ENCODE results near the gene PDAP1.

Gene PDAP1

DNA sequence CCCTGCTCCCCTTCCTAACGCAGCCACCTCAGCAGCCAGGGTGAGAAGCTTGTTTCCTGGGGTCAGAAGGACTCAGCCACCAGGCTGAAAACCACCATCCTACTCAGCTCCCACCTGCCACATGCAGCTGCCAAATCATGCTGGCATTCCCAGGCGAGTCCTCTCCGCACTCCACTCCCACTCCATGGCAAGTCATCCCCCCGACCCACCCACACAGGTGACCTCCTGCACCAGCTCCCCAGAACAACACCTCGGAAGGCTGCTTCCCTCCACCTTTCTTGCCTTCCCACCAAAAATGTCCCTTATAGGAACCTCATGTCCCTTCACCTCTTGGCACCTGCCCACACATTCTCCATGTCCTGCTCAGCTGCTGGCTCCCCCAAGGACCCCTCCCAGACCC lies 4.6 kb downstream of the PDAP1 start:
- H3K9me3 ChIP-seq (ENCODE audit: insufficient read depth, low read length) = no peaks in the 10 kb centered on the region
- no peak for TF ChIP-seq EZH2phosphoT487 (IDR thresholded peaks at IDR 0.05; ENCODE audit: low read depth)
- TF ChIP-seq, protein P1, sequence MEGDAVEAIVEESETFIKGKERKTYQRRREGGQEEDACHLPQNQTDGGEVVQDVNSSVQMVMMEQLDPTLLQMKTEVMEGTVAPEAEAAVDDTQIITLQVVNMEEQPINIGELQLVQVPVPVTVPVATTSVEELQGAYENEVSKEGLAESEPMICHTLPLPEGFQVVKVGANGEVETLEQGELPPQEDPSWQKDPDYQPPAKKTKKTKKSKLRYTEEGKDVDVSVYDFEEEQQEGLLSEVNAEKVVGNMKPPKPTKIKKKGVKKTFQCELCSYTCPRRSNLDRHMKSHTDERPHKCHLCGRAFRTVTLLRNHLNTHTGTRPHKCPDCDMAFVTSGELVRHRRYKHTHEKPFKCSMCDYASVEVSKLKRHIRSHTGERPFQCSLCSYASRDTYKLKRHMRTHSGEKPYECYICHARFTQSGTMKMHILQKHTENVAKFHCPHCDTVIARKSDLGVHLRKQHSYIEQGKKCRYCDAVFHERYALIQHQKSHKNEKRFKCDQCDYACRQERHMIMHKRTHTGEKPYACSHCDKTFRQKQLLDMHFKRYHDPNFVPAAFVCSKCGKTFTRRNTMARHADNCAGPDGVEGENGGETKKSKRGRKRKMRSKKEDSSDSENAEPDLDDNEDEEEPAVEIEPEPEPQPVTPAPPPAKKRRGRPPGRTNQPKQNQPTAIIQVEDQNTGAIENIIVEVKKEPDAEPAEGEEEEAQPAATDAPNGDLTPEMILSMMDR (IDR thresholded peaks at IDR 0.05; ENCODE audit: low read depth, low read length) = no peak
- no peak overlapping the region for H3K4me3 ChIP-seq (ENCODE audit: low read length)
- no peak overlapping the region for H3K4me2 ChIP-seq (ENCODE audit: low read length)
- peaks cover 58% of the 10 kb centered on the region for H3K79me2 ChIP-seq (ENCODE audit: low read length)
- no peaks in the 10 kb centered on the region for H3K27me3 ChIP-seq (ENCODE audit: low read depth, low read length)
- H4K20me1 ChIP-seq (ENCODE audit: insufficient read depth, low read length) = peaks cover 27% of the 10 kb centered on the region
- H3K36me3 ChIP-seq (replicated peaks; ENCODE audit: low read depth, low read length) = peaks cover 44% of the 10 kb centered on the region
- no peak overlapping the region for H3K27ac ChIP-seq (ENCODE audit: low read length)
- H3K9ac ChIP-seq (ENCODE audit: low read length) = no peak overlapping the region
- H2AFZ ChIP-seq (ENCODE audit: low read depth, low read length) = no peak overlapping the region
- peaks cover 12% of the 10 kb centered on the region for H3K4me1 ChIP-seq (ENCODE audit: low read length)

DNA sequence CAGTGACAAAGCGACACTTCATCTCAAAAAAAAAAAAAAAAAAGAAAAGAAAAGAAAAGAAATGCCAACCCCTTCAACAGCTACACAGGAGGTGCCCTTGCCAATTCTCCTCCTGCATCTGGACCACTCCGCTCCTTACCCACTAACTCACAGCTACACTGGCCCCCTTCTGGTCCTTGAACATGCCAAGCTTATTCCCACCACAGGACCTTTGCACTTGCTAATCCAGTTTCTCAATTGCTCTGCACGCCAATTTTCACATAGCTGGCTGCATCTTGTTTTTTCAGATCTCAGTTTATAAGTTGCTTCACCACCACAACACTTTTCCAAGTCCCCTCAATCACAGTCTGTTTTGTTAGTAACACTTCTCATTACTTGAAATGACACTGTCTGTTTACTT lies 5.5 kb downstream of the PDAP1 start:
- TF ChIP-seq EZH2phosphoT487 (IDR thresholded peaks at IDR 0.05; ENCODE audit: low read depth) = no peak
- TF ChIP-seq, protein P1 (IDR thresholded peaks at IDR 0.05; ENCODE audit: low read depth, low read length) = no peak
- H3K79me2 ChIP-seq (ENCODE audit: low read length) = peaks cover 49% of the 10 kb centered on the region
- no peaks in the 10 kb centered on the region for H3K27me3 ChIP-seq (ENCODE audit: low read depth, low read length)
- peaks cover 12% of the 10 kb centered on the region for H3K4me1 ChIP-seq (ENCODE audit: low read length)
- H4K20me1 ChIP-seq (ENCODE audit: insufficient read depth, low read length) = peaks cover 27% of the 10 kb centered on the region
- H3K4me2 ChIP-seq (ENCODE audit: low read length) = no peak overlapping the region
- peaks cover 52% of the 10 kb centered on the region for H3K36me3 ChIP-seq (replicated peaks; ENCODE audit: low read depth, low read length)
- H3K27ac ChIP-seq (ENCODE audit: low read length) = no peak overlapping the region
- H2AFZ ChIP-seq (ENCODE audit: low read depth, low read length) = no peak overlapping the region
- H3K9me3 ChIP-seq (ENCODE audit: insufficient read depth, low read length) = no peaks in the 10 kb centered on the region
- H3K4me3 ChIP-seq (ENCODE audit: low read length) = no peak overlapping the region
- no peak overlapping the region for H3K9ac ChIP-seq (ENCODE audit: low read length)

DNA sequence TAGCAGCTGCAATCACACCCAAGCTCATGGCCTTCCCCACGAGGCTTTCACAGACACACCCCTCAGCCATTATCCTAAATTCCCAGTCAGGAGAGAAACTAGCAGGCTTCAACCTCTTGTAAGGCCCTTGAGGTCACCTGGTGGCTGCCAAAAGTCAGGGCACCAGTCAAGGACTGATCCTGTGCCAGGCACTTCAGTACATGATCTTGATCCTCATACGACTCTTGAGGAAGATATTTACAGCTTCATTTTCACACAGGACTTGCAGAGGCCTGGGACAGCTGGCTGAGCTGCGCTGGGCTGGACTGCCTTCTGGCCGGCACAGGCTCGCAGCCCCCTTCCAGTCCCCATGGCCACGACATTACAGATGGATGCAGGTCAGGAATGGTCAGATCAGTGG lies 8.8 kb downstream of the PDAP1 start:
- Histone ChIP-seq H4K20me1 (ENCODE audit: insufficient read depth, low read length) (peaks cover 11% of the 10 kb centered on the region), H3K36me3 (replicated peaks; ENCODE audit: low read depth, low read length) (peaks cover 69% of the 10 kb centered on the region), H3K4me1 (ENCODE audit: low read length) (no peaks in the 10 kb centered on the region), H3K4me3 (ENCODE audit: low read length) (no peak overlapping the region), H3K27ac (ENCODE audit: low read length) (no peak overlapping the region), H3K9ac (ENCODE audit: low read length) (no peak overlapping the region), H3K4me2 (ENCODE audit: low read length) (no peak overlapping the region), H2AFZ (ENCODE audit: low read depth, low read length) (no peak overlapping the region), H3K79me2 (ENCODE audit: low read length) (peaks cover 16% of the 10 kb centered on the region), H3K27me3 (ENCODE audit: low read depth, low read length) (no peaks in the 10 kb centered on the region), H3K9me3 (ENCODE audit: insufficient read depth, low read length) (no peaks in the 10 kb centered on the region)
- no peak for TF ChIP-seq EZH2phosphoT487 (IDR thresholded peaks at IDR 0.05; ENCODE audit: low read depth)
- TF ChIP-seq, protein P1 (IDR thresholded peaks at IDR 0.05; ENCODE audit: low read depth, low read length) = no peak

DNA sequence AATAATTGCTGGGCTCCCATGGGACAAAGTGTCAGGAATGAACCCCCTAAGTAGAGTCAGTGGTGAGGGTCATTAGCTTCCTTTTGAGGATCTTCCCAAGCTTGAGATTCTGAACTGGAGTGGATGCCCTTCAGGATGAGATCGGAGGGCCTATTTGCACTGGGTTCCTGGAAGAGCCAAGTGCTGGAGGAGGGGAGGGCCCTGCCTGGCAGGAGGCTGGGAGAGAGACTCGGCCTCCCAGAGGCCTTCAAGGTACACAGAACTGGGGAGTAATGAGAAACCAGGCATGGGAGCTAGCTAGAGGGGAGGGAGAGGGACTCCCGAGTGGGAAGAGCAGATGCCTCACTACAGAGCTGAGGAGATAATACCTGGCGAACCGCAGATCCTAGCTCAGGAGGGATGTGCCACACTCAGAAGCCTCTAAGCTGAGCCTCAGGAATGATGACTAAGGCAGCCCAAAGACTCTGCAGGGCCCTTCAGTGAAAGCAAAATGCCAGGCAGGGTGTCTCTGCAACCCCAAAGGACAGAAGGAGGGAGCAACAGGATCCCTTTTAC lies 9.4 kb downstream of the PDAP1 start:
- Histone ChIP-seq H3K4me1 (ENCODE audit: low read length) (no peaks in the 10 kb centered on the region), H3K36me3 (replicated peaks; ENCODE audit: low read depth, low read length) (peaks cover 67% of the 10 kb centered on the region), H3K4me2 (ENCODE audit: low read length) (no peak overlapping the region), H3K79me2 (ENCODE audit: low read length) (peaks cover 10% of the 10 kb centered on the region), H4K20me1 (ENCODE audit: insufficient read depth, low read length) (peaks cover 11% of the 10 kb centered on the region), H3K27me3 (ENCODE audit: low read depth, low read length) (no peaks in the 10 kb centered on the region), H3K9me3 (ENCODE audit: insufficient read depth, low read length) (no peaks in the 10 kb centered on the region), H3K27ac (ENCODE audit: low read length) (no peak overlapping the region), H3K9ac (ENCODE audit: low read length) (no peak overlapping the region), H2AFZ (ENCODE audit: low read depth, low read length) (no peak overlapping the region), H3K4me3 (ENCODE audit: low read length) (no peak overlapping the region)
- TF ChIP-seq, protein P1 (IDR thresholded peaks at IDR 0.05; ENCODE audit: low read depth, low read length) = no peak
- no peak for TF ChIP-seq EZH2phosphoT487 (IDR thresholded peaks at IDR 0.05; ENCODE audit: low read depth)

All from OCI-LY3 (cell line).